ENCODE results near the gene ARAP3. TPM values are rescaled to one million over a fixed set of nuclear protein-coding genes. Genes with fewer than 3 reads are reported as not detected.

ARAP3 gene
- total RNA-seq, 1 experiment from 2014 or later = 2.5 TPM

GRCh38 chr5:141615991-141616720 lies 65.9 kb downstream of the ARAP3 start:
- no TSS peak for BruUV-seq (replicated peaks)
- CTCF ChIA-PET = no interaction called here
- ATAC-seq (no peak), DNase-seq (ENCODE audit: low read depth, low spot score) (no peak)
- intact Hi-C loops (cut with micrococcal nuclease; ENCODE audit: unreplicated experiment) = no loop called here
- Histone ChIP-seq H3K27ac (ENCODE audit: low read length) (peak overlapping the region; percentile 83), H3K4me1 (ENCODE audit: control insufficient read depth, insufficient read depth, low read length) (peaks cover 32% of the 10 kb centered on the region), H3K9me3 (ENCODE audit: control insufficient read depth, insufficient read depth, low read depth, low read length) (no peaks in the 10 kb centered on the region), H3K27me3 (ENCODE audit: control insufficient read depth, insufficient read depth, low read length) (no peaks in the 10 kb centered on the region), H3K36me3 (ENCODE audit: control insufficient read depth, insufficient read depth, low read length) (peaks cover 2% of the 10 kb centered on the region; the same call in 1 of the 2 replicates), H3K4me3 (ENCODE audit: low read depth in 2 of 2, low read length in 2 of 2) (peak overlapping the region; percentile 76 to 90; a peak in 2 of 4 replicates)
- in situ Hi-C loops (cut with HindIII; ENCODE audit: low pct_unique_long_range_greater_than_20kb, low sequenced_read_pairs) = no loop called here
- TF ChIP-seq POLR2AphosphoS5 (IDR thresholded peaks at IDR 0.05; ENCODE audit: low read depth, low read length) = no peak
- TF ChIP-seq CTCF (IDR thresholded peaks at IDR 0.05) = no peak
- TF ChIP-seq SIN3A (IDR thresholded peaks at IDR 0.05; ENCODE audit: borderline replicate concordance, insufficient read depth, low read depth, low read length) = no peak
- TF ChIP-seq REST (IDR thresholded peaks at IDR 0.05; ENCODE audit: insufficient read depth in 1 of 2, low read depth in 2 of 2, low read length in 1 of 2) = no peak
- TF ChIP-seq TCF7L2 (IDR thresholded peaks at IDR 0.05; ENCODE audit: low read depth, low read length) = no peak
- POLR2A ChIA-PET = interaction anchor here (0.5 to 0.6 kb wide), 3 partner anchors 24 to 968 kb away, joined by 3 to 10 read pairs (median 4); partner anchors contain the start of gene IK

- in situ Hi-C loops (cut with HindIII; ENCODE audit: low pct_unique_long_range_greater_than_20kb, low sequenced_read_pairs) (no loop called here), intact Hi-C loops (cut with micrococcal nuclease; ENCODE audit: unreplicated experiment) (no loop called here)
- no peak for TF ChIP-seq REST (IDR thresholded peaks at IDR 0.05; ENCODE audit: insufficient read depth in 1 of 2, low read depth in 2 of 2, low read length in 1 of 2)
- TF ChIP-seq POLR2AphosphoS5 (IDR thresholded peaks at IDR 0.05; ENCODE audit: low read depth, low read length) = no peak
- no peak for TF ChIP-seq TCF7L2 (IDR thresholded peaks at IDR 0.05; ENCODE audit: low read depth, low read length)
- no peak for TF ChIP-seq CTCF (IDR thresholded peaks at IDR 0.05)
- no peak for TF ChIP-seq SIN3A (IDR thresholded peaks at IDR 0.05; ENCODE audit: borderline replicate concordance, insufficient read depth, low read depth, low read length)
- ChIA-PET POLR2A (no interaction called here), CTCF (interaction anchor here (1.0 kb wide), 1 partner anchor 49 kb away, joined by 3 read pairs; no protein-coding TSS in a partner anchor)
- no TSS peak for BruUV-seq (replicated peaks)
- Histone ChIP-seq H3K27ac (ENCODE audit: low read length) (no peak overlapping the region), H3K4me3 (ENCODE audit: low read depth in 2 of 2, low read length in 2 of 2) (no peak overlapping the region), H3K9me3 (ENCODE audit: control insufficient read depth, insufficient read depth, low read depth, low read length) (no peaks in the 10 kb centered on the region), H3K4me1 (ENCODE audit: control insufficient read depth, insufficient read depth, low read length) (peaks cover 30% of the 10 kb centered on the region), H3K36me3 (ENCODE audit: control insufficient read depth, insufficient read depth, low read length) (no peaks in the 10 kb centered on the region; the same call in 1 of the 2 replicates), H3K27me3 (ENCODE audit: control insufficient read depth, insufficient read depth, low read length) (no peaks in the 10 kb centered on the region)
- ATAC-seq (no peak), DNase-seq (ENCODE audit: low read depth, low spot score) (no peak)
These were observed 68.7 kb downstream of the ARAP3 start for GRCh38 chr5:141613344-141613743.
